Ovary (tissue), 10 donors: ENCODE measurements around the gene ZDHHC15. TPM values are rescaled to one million over a fixed set of nuclear protein-coding genes. Genes with fewer than 3 reads are reported as not detected.
"Not testable (repeated sequence)": the region's sequence is repeated elsewhere in the genome, so short reads cannot be mapped to it uniquely, and the experiment has no call there.

Experiments used
- DNase-seq, 5 donors: peaks; one replicate each; pipeline ENCODE4 v3.0.0-alpha.2; 2019 to 2020
- H3K27ac ChIP-seq, 2 donors: fragments of 200-600 bp; one replicate each; pipeline versions ENCODE4 v1.5.1 to v1.8.0; 2019 to 2022
- H3K27me3 ChIP-seq: fragments of 200-600 bp; one replicate; pipeline ENCODE4 v1.8.0; 2022
- H3K36me3 ChIP-seq: fragments of 200-600 bp; sonication (generic); one replicate; pipeline ENCODE4 v1.5.1; 2019
- H3K4me1 ChIP-seq: one replicate; pipeline ENCODE4 v1.8.1; 2013; ENCODE audit warnings: mild to moderate bottlenecking, moderate library complexity; ENCODE audit not compliant: insufficient read depth
- H3K4me3 ChIP-seq: fragments of 200-600 bp; sonication (generic); one replicate; pipeline ENCODE4 v1.5.1; 2017
- H3K9me3 ChIP-seq, 2 donors: fragments of 200-600 bp in 1 of 2; sonication (generic) in 1 of 2; one replicate each; pipeline versions ENCODE4 v1.5.1 to v1.8.1; 2013 to 2019; ENCODE audit warnings: mild to moderate bottlenecking in 1 of 2, moderate library complexity in 1 of 2
- EP300 ChIP-seq: sonication (generic); formaldehyde crosslinking; IDR thresholded peaks from one replicate; pipeline ENCODE4 v1.6.1; 2017; ENCODE audit warnings: antibody characterized with exemption
- POLR2A ChIP-seq: fragments of 450-650 bp; IDR thresholded peaks from one replicate; pipeline ENCODE4 v1.6.1; 2017; ENCODE audit warnings: antibody characterized with exemption, mild to moderate bottlenecking, moderate library complexity
- WGBS, 3 donors: extraction: QIAGEN DNeasy Blood & Tissue Kit in 1 of 3; methylation state at CpG; one replicate each; pipeline versions ENCODE4 v1.1.5 to v1.1.7; 2013 to 2017; 5-methylcytosine and 5-hydroxymethylcytosine counted together
- intact Hi-C, 4 donors: fragments of 100-400 bp; cut with DNase I; formaldehyde crosslinking; loops; one replicate each; pipeline versions ENCODE4 v1.11.0 to v1.15.1; 2022 to 2023
- long read RNA-seq, 3 donors: library from polyadenylated mRNA in 2 of 3; unstranded in 2 of 3; transcript quantifications; one replicate each; pipeline ENCODE4 v2.0.0 and lab custom pipeline, GENCODE V29; 2021 to 2026
- polyA plus RNA-seq, 2 donors: library from polyadenylated mRNA; stranded (reverse); fragments of 200-250 nt in 1 of 2; fragments of 350-450 nt in 1 of 2; fragmentation: Illumina TruSeq in 1 of 2; extraction: RNeasy Lipid Tissue Mini Kit (QIAGEN cat#74804) in 1 of 2; gene quantifications; one replicate each; pipeline ENCODE4 v1.2.3, GENCODE V29; 2013 to 2014
- total RNA-seq, 7 donors: library from RNA; depleted of rRNA in 2 of 7; stranded (reverse); fragments of >200 nt in 2 of 7; fragmentation: NEBNext Ultra II Directional in 3 of 7; extraction: Animal tissue kit (Norgen Biotek cat#: 25700) in 3 of 7; gene quantifications; one replicate each; pipeline versions ENCODE4 v1.1.0 to v1.2.4, GENCODE V29; 2016 to 2023
- TF ChIP-seq, protein P1 (sequence below), 3 donors: fragments of 450-650 bp in 2 of 3; fragments of 200-600 bp in 1 of 3; IDR thresholded peaks; one replicate each; pipeline versions ENCODE4 v1.5.1 to v1.8.0; 2016 to 2022; ENCODE audit warnings: antibody characterized with exemption in 3 of 3, mild to moderate bottlenecking in 1 of 3
- donor health status: DM: no; HTN: no; CAD: no; lungs with moderate emphysema.
- donor health status: DM: no; HTN: no; CAD: no.
- donor health status: Bipolar disorder and iron deficiency.
- donor health status: DM: yes; HTN: yes; CAD: no.
- donor health status: DM: no; HTN: no; CAD: no.
- donor health status: DM: yes; HTN: yes; CAD: no.

Gene ZDHHC15, protein sequence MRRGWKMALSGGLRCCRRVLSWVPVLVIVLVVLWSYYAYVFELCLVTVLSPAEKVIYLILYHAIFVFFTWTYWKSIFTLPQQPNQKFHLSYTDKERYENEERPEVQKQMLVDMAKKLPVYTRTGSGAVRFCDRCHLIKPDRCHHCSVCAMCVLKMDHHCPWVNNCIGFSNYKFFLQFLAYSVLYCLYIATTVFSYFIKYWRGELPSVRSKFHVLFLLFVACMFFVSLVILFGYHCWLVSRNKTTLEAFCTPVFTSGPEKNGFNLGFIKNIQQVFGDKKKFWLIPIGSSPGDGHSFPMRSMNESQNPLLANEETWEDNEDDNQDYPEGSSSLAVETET
- 1 to 10 TPM; 1.3 to 4.8 (median 3.7) TPM for total RNA-seq
- 1 to 10 TPM; 2.0 to 3.0 TPM for polyA plus RNA-seq
- long read RNA-seq, donor 1, full-length matches to known transcripts = 10 of 17 reads
- long read RNA-seq, donor 1, partial matches to known transcripts = 4 of 17 reads
- long read RNA-seq, donor 1, other reads (novel, unspliced or antisense) = 3 of 17 reads
- long read RNA-seq, donor 2, full-length matches to known transcripts = 2 of 2 reads
- long read RNA-seq, donor 2, partial matches to known transcripts = 0 of 2 reads
- long read RNA-seq, donor 2, other reads (novel, unspliced or antisense) = 0 of 2 reads
- long read RNA-seq, donor 3, full-length matches to known transcripts = 6 of 9 reads
- long read RNA-seq, donor 3, partial matches to known transcripts = 1 of 9 reads
- long read RNA-seq, donor 3, other reads (novel, unspliced or antisense) = 2 of 9 reads

DNA sequence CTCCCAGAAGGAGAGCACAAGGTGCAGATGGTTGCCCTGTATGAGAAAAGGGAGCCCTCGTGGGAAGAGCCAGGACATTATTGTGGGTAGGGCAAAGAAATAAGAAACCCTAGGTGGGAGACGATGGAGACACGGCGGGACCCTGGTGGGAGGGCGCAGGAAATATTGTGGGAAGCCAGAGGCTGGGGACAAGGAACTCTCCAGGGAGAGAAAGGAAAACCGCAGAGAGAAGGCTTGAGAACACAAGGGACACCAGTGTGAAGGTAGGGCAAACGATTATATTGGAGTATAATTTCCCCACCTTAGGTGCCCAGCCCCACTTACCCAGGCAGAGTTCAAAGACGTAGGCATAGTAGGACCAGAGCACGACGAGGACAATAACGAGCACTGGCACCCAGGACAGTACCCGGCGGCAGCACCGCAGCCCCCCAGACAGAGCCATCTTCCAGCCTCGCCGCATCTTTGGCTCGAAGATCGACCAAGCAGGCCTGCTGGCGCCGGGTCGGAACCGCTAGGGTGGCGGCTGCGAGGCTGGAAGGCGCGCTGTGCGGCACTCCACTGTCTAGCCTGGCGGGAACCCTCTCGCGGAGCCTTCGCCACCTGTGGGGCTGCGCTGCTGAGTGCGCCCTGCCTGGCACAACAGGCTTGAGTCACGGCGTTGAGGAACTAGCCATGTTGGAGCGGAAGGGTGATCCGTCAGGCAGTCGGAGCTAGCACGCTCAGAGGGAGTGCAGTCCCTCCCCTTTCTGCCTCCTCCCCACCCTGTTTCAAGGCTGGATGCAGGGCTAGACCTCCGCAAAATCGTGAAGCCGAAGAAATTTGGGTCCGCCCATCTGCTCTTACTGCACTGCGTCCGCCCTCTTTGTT is at the start of gene ZDHHC15:
Gene ZDHHC15, minus strand, starts transcription at position 473 of the 867 bp plus-strand sequence. Its CDS starts 13 bp downstream, at position 460.
- intact Hi-C loops = no loop called here

DNA sequence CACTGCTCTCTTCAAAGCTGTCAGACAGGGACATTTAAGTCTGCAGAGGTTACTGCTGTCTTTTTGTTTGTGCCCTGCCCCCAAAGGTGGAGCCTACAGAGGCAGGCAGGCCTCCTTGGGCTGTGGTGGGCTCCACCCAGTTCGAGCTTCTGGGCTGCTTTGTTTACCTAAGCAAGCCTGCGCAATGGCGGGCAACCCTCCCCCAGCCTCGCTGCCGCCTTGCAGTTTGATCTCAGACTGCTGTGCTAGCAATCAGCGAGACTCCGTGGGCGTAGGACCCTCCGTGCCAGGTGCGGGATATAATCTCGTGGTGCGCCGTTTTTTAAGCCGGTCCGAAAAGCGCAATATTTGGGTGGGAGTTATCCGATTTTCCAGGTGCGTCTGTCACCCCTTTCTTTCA is 37.7 kb upstream of the ZDHHC15 start:
- WGBS, 3 donors = 88 to 93% (median 91%) methylated on average over 17 to 18 of the region's 18 CpGs
- H3K27me3 ChIP-seq, H3K4me1 ChIP-seq, DNase-seq, H3K4me3 ChIP-seq, H3K36me3 ChIP-seq, H3K9me3 ChIP-seq, intact Hi-C loops, H3K27ac ChIP-seq: not testable (repeated sequence)

More for the DNA sequence above, at the start of gene ZDHHC15:
- Histone ChIP-seq H3K9me3 (no peaks in the 10 kb centered on the region), H3K27ac (peak within 1 kb of the TSS; percentile 16 to 77), H3K27me3 (no peaks in the 10 kb centered on the region), H3K4me1 (no peaks in the 10 kb centered on the region), H3K36me3 (no peaks in the 10 kb centered on the region), H3K4me3 (peak within 1 kb of the TSS; percentile 40)
- TF ChIP-seq EP300 (no peak), POLR2A (peak; percentile 18)
- TF ChIP-seq, protein P1, sequence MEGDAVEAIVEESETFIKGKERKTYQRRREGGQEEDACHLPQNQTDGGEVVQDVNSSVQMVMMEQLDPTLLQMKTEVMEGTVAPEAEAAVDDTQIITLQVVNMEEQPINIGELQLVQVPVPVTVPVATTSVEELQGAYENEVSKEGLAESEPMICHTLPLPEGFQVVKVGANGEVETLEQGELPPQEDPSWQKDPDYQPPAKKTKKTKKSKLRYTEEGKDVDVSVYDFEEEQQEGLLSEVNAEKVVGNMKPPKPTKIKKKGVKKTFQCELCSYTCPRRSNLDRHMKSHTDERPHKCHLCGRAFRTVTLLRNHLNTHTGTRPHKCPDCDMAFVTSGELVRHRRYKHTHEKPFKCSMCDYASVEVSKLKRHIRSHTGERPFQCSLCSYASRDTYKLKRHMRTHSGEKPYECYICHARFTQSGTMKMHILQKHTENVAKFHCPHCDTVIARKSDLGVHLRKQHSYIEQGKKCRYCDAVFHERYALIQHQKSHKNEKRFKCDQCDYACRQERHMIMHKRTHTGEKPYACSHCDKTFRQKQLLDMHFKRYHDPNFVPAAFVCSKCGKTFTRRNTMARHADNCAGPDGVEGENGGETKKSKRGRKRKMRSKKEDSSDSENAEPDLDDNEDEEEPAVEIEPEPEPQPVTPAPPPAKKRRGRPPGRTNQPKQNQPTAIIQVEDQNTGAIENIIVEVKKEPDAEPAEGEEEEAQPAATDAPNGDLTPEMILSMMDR (IDR thresholded peaks at IDR 0.05) = peak in 1 of 3 donors; percentile 10
- peak; percentile 60 to 76 (median 66) for DNase-seq
- WGBS, 3 donors = 28 to 30% (median 29%) methylated on average over 45 of the region's 45 CpGs

DNA sequence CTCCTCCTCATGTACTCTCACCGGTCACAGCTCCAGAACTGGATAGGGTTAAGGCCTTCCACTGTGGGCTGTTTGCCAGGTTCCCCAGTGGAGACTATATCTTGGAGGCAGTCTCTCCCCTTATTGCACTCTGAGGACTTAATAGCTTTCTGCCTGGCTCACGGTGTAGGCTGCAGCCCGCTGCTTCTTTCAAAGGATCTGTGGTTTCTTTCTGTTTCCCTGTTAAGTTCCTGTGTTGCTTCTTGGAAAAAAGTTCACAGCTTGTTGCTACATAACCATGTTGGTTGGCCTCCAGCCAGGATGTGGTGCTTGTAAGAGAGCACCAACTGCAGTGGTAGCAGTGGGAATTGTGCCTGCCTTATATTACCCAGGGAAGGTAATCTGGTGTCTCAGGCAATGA is 24.9 kb upstream of the ZDHHC15 start:
- Histone ChIP-seq H3K27me3 (no peaks in the 10 kb centered on the region), H3K9me3 (no peaks in the 10 kb centered on the region), H3K4me1 (peaks cover 2% of the 10 kb centered on the region), H3K4me3 (no peak overlapping the region), H3K36me3 (no peaks in the 10 kb centered on the region), H3K27ac (no peak overlapping the region)
- 41 to 52% (median 44%) methylated on average over 3 of the region's 3 CpGs for WGBS, 3 donors
- intact Hi-C loops = no loop called here
- TF ChIP-seq, protein P1 (IDR thresholded peaks at IDR 0.05) = no peak
- TF ChIP-seq POLR2A (no peak), EP300 (no peak)
- peak; percentile 34 to 56 (median 42) for DNase-seq

DNA sequence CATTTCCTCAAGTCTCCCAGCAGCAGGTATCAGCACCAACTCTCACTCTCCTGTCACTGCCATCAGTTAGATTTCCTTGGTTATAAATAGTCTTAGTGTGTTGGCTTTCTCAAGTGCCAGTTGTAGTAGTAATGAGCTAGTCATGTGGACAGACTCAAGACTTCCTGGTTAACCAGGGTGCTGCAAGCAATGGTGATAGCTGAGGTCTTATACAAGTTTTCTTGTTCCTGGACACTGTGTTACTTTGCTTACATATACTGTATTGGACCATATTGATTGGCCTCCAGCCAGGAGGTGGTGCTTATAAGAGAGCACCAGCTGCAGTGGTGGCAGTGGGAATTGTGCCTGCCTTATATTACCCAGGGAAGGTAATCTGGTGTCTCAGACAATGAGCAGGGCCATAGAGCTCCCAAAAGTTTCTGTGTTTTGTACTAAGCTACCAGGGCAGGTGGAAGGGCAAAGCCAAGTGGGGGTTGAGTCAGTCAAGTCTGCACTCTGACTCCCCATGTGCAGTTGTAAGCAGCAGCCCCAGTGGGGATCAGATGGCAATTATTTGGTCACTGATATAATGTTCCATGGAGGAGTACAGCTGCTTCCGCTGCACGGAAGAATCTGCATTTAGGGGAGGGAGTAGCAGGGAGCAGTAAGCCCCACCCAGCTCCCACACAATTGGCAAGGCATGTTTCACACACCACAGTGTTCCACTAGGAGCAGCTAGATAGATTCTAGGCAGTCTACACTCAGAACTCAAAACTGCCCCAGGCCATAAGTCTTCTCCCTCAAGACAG is 24.1 kb upstream of the ZDHHC15 start:
- TF ChIP-seq EP300 (no peak), POLR2A (no peak)
- no peak for DNase-seq
- Histone ChIP-seq H3K27ac (peak overlapping the region in 1 of 2 donors; percentile 2), H3K36me3 (no peaks in the 10 kb centered on the region), H3K9me3 (no peaks in the 10 kb centered on the region), H3K27me3 (no peaks in the 10 kb centered on the region), H3K4me3 (no peak overlapping the region), H3K4me1 (peaks cover 2% of the 10 kb centered on the region)
- WGBS, 3 donors = 51 to 72% (median 59%) methylated on average over 2 of the region's 2 CpGs
- intact Hi-C loops = no loop called here
